ENCODE measurements around the gene RHCG.

Gene RHCG

GRCh38 chr15:89521605-89522004 lies 25.2 kb upstream of the RHCG start:
- Histone ChIP-seq H3K9me3 (replicated peaks in 1 of 2; ENCODE audit: control insufficient read depth in 2 of 2, insufficient read depth in 1 of 2, low read depth in 1 of 2, low read length in 2 of 2) (no peaks in the 10 kb centered on the region), H3K4me3 (ENCODE audit: low read length in 2 of 2) (no peak overlapping the region), H2AFZ (ENCODE audit: low read length) (no peak overlapping the region), H3K23ac (ENCODE audit: low read depth, low read length, poor library complexity) (no peak overlapping the region), H3K27me3 (ENCODE audit: control insufficient read depth in 3 of 3, insufficient read depth in 3 of 3, low read depth in 1 of 3, low read length in 3 of 3) (peaks cover 0 to 24% (median 0%) of the 10 kb centered on the region in 3 experiments), H3K4me1 (ENCODE audit: control insufficient read depth in 2 of 2, insufficient read depth in 1 of 2, low read depth in 1 of 2, low read length in 2 of 2) (no peaks in the 10 kb centered on the region), H3K36me3 (replicated peaks in 1 of 2; ENCODE audit: control insufficient read depth in 2 of 2, insufficient read depth in 2 of 2, low read length in 2 of 2) (no peaks in the 10 kb centered on the region), H3K14ac (ENCODE audit: low read length) (no peak overlapping the region), H3K4ac (ENCODE audit: low read length) (no peak overlapping the region), H2BK15ac (ENCODE audit: low read length) (no peak overlapping the region), H2BK12ac (ENCODE audit: low read length) (no peak overlapping the region), H4K91ac (ENCODE audit: low read depth, low read length, poor library complexity) (no peak overlapping the region), H4K8ac (ENCODE audit: low read depth, low read length) (no peak overlapping the region), H2BK5ac (ENCODE audit: low read length) (no peak overlapping the region), H3K79me1 (ENCODE audit: low read depth, low read length) (no peaks in the 10 kb centered on the region), H3K18ac (ENCODE audit: low read length) (no peak overlapping the region), H2BK120ac (ENCODE audit: low read depth, low read length) (no peak overlapping the region), H3K9ac (ENCODE audit: low read depth, low read length, poor library complexity) (no peak overlapping the region), H3K27ac (replicated peaks; ENCODE audit: low read length) (no peak overlapping the region), H2AK5ac (ENCODE audit: low read depth, low read length) (no peak overlapping the region), H3K4me2 (ENCODE audit: insufficient read depth, low read length, poor library complexity, severe bottlenecking) (no peak overlapping the region)
- no peak for DNase-seq (ENCODE audit: low spot score)
- no CpG with 5 or more reads among the region's 1 CpG for WGBS, 2 donors (ENCODE audit: extremely low coverage in 2 of 2, insufficient read length in 2 of 2, insufficient replicate concordance in 1 of 2)

DNA sequence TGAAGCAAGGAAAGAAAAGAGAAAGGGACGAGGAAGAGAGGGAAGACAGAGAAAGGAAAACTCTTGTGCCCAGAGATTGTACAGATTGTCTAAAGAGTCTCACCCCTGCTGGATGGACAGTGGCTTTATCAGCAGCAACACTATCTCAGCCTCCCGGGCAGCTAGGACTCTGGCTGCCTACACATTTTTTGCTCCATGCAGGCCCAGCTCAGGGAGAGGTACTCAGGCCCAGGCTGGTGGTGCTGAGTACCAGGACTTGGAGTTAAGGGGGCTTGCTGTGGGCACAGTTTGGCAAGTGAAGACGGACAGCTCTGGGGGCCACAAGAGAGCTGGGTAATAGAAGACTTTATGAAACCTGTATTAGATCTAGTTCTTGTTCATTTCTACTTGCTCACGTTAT lies 19.1 kb upstream of the RHCG start:
- H3K36me3 ChIP-seq (replicated peaks in 1 of 2; ENCODE audit: control insufficient read depth in 2 of 2, insufficient read depth in 2 of 2, low read length in 2 of 2), result no peaks in the 10 kb centered on the region
- no peaks in the 10 kb centered on the region for H3K4me1 ChIP-seq (ENCODE audit: control insufficient read depth in 2 of 2, insufficient read depth in 1 of 2, low read depth in 1 of 2, low read length in 2 of 2)
- H3K79me1 ChIP-seq (ENCODE audit: low read depth, low read length), result no peaks in the 10 kb centered on the region
- no peaks in the 10 kb centered on the region for H3K9me3 ChIP-seq (replicated peaks in 1 of 2; ENCODE audit: control insufficient read depth in 2 of 2, insufficient read depth in 1 of 2, low read depth in 1 of 2, low read length in 2 of 2)
- H3K23ac ChIP-seq (ENCODE audit: low read depth, low read length, poor library complexity), result no peak overlapping the region
- no peak overlapping the region for H3K4ac ChIP-seq (ENCODE audit: low read length)
- H4K8ac ChIP-seq (ENCODE audit: low read depth, low read length), result no peak overlapping the region
- no peak overlapping the region for H3K27ac ChIP-seq (replicated peaks; ENCODE audit: low read length)
- H2BK15ac ChIP-seq (ENCODE audit: low read length), result no peak overlapping the region
- H2BK12ac ChIP-seq (ENCODE audit: low read length), result no peak overlapping the region
- H4K91ac ChIP-seq (ENCODE audit: low read depth, low read length, poor library complexity), result no peak overlapping the region
- H2AFZ ChIP-seq (ENCODE audit: low read length), result no peak overlapping the region
- peaks cover 0 to 13% (median 0%) of the 10 kb centered on the region in 3 experiments for H3K27me3 ChIP-seq (ENCODE audit: control insufficient read depth in 3 of 3, insufficient read depth in 3 of 3, low read depth in 1 of 3, low read length in 3 of 3)
- H3K18ac ChIP-seq (ENCODE audit: low read length), result no peak overlapping the region
- H2BK5ac ChIP-seq (ENCODE audit: low read length), result no peak overlapping the region
- H3K14ac ChIP-seq (ENCODE audit: low read length), result no peak overlapping the region
- WGBS, 2 donors (ENCODE audit: extremely low coverage in 2 of 2, insufficient read length in 2 of 2, insufficient replicate concordance in 1 of 2), result no CpG with 5 or more reads among the region's 4 CpGs
- H2BK120ac ChIP-seq (ENCODE audit: low read depth, low read length), result no peak overlapping the region
- no peak overlapping the region for H2AK5ac ChIP-seq (ENCODE audit: low read depth, low read length)
- DNase-seq (ENCODE audit: low spot score), result no peak
- no peak overlapping the region for H3K4me2 ChIP-seq (ENCODE audit: insufficient read depth, low read length, poor library complexity, severe bottlenecking)
- no peak overlapping the region for H3K9ac ChIP-seq (ENCODE audit: low read depth, low read length, poor library complexity)
- no peak overlapping the region for H3K4me3 ChIP-seq (ENCODE audit: low read length in 2 of 2)

DNA sequence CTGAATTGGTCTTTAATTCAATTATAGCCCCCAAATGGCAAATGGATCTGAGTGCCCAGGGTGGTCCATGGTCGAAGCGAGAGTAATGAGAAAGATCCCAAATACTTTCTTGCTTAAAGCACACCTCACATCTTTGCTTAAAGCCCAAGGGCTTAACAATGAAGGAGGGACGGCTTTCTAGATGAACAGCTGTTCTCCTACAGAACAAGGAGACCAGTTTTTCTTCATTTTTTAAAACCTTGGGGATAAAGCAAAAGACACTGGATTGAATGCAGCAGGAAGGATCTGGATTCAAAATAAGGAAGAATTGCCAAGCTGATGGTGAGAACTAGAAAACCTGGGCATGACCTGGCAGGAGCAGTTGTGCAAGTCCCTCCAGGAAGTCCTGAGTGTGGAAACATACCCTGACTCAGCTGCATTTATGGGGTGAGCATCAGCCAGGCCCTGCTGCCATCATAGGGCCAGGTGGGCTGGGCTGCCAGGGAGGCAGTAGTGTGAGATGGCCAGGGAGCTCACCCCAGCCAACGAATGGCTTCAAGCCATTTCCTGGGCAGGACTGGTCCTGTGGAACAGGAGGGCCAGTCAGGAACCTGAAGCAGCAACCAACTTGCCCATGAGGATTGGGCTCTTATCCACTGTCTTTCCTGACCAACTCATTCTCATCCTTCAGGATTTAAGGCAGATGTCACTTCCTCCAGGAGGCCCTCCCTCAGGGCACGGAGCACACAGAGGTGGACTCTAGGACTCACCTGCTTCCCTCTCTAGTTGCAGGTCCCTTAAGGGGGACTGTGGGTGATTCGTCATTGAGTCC lies 18.4 kb upstream of the RHCG start:
- no CpG with 5 or more reads among the region's 6 CpGs for WGBS, 2 donors (ENCODE audit: extremely low coverage in 2 of 2, insufficient read length in 2 of 2, insufficient replicate concordance in 1 of 2)
- Histone ChIP-seq H2AK5ac (ENCODE audit: low read depth, low read length) (no peak overlapping the region), H3K27me3 (ENCODE audit: control insufficient read depth in 3 of 3, insufficient read depth in 3 of 3, low read depth in 1 of 3, low read length in 3 of 3) (peaks cover 0 to 13% (median 0%) of the 10 kb centered on the region in 3 experiments)

GRCh38 chr15:89514186-89514585 lies 17.8 kb upstream of the RHCG start:
- Histone ChIP-seq H3K9ac (ENCODE audit: low read depth, low read length, poor library complexity) (no peak overlapping the region), H3K18ac (ENCODE audit: low read length) (no peak overlapping the region), H2BK15ac (ENCODE audit: low read length) (no peak overlapping the region)

More for the DNA sequence above, 18.4 kb upstream of the RHCG start:
- Histone ChIP-seq H3K14ac (ENCODE audit: low read length) (no peak overlapping the region), H4K8ac (ENCODE audit: low read depth, low read length) (no peak overlapping the region), H3K4me1 (ENCODE audit: control insufficient read depth in 2 of 2, insufficient read depth in 1 of 2, low read depth in 1 of 2, low read length in 2 of 2) (no peaks in the 10 kb centered on the region), H2AFZ (ENCODE audit: low read length) (no peak overlapping the region), H2BK15ac (ENCODE audit: low read length) (no peak overlapping the region), H3K79me1 (ENCODE audit: low read depth, low read length) (no peaks in the 10 kb centered on the region), H4K91ac (ENCODE audit: low read depth, low read length, poor library complexity) (no peak overlapping the region), H2BK12ac (ENCODE audit: low read length) (no peak overlapping the region), H3K4me2 (ENCODE audit: insufficient read depth, low read length, poor library complexity, severe bottlenecking) (no peak overlapping the region), H2BK5ac (ENCODE audit: low read length) (no peak overlapping the region), H3K18ac (ENCODE audit: low read length) (no peak overlapping the region), H3K23ac (ENCODE audit: low read depth, low read length, poor library complexity) (no peak overlapping the region), H2BK120ac (ENCODE audit: low read depth, low read length) (no peak overlapping the region), H3K36me3 (replicated peaks in 1 of 2; ENCODE audit: control insufficient read depth in 2 of 2, insufficient read depth in 2 of 2, low read length in 2 of 2) (no peaks in the 10 kb centered on the region), H3K9me3 (replicated peaks in 1 of 2; ENCODE audit: control insufficient read depth in 2 of 2, insufficient read depth in 1 of 2, low read depth in 1 of 2, low read length in 2 of 2) (no peaks in the 10 kb centered on the region), H3K9ac (ENCODE audit: low read depth, low read length, poor library complexity) (no peak overlapping the region), H3K4me3 (ENCODE audit: low read length in 2 of 2) (no peak overlapping the region), H3K27ac (replicated peaks; ENCODE audit: low read length) (no peak overlapping the region), H3K4ac (ENCODE audit: low read length) (no peak overlapping the region)
- DNase-seq (ENCODE audit: low spot score), result no peak

More at GRCh38 chr15:89514186-89514585, 17.8 kb upstream of the RHCG start:
- H2AK5ac ChIP-seq (ENCODE audit: low read depth, low read length), result no peak overlapping the region
- DNase-seq (ENCODE audit: low spot score), result no peak
- no peaks in the 10 kb centered on the region for H3K79me1 ChIP-seq (ENCODE audit: low read depth, low read length)
- no CpG with 5 or more reads among the region's 7 CpGs for WGBS, 2 donors (ENCODE audit: extremely low coverage in 2 of 2, insufficient read length in 2 of 2, insufficient replicate concordance in 1 of 2)
- H4K91ac ChIP-seq (ENCODE audit: low read depth, low read length, poor library complexity), result no peak overlapping the region
- no peaks in the 10 kb centered on the region for H3K36me3 ChIP-seq (replicated peaks in 1 of 2; ENCODE audit: control insufficient read depth in 2 of 2, insufficient read depth in 2 of 2, low read length in 2 of 2)
- H4K8ac ChIP-seq (ENCODE audit: low read depth, low read length), result no peak overlapping the region
- no peak overlapping the region for H2BK120ac ChIP-seq (ENCODE audit: low read depth, low read length)
- H3K27me3 ChIP-seq (ENCODE audit: control insufficient read depth in 3 of 3, insufficient read depth in 3 of 3, low read depth in 1 of 3, low read length in 3 of 3), result peaks cover 0 to 13% (median 0%) of the 10 kb centered on the region in 3 experiments
- H3K14ac ChIP-seq (ENCODE audit: low read length), result no peak overlapping the region
- H3K4me1 ChIP-seq (ENCODE audit: control insufficient read depth in 2 of 2, insufficient read depth in 1 of 2, low read depth in 1 of 2, low read length in 2 of 2), result no peaks in the 10 kb centered on the region
- H3K4me3 ChIP-seq (ENCODE audit: low read length in 2 of 2), result no peak overlapping the region
- H2BK5ac ChIP-seq (ENCODE audit: low read length), result no peak overlapping the region
- H3K4me2 ChIP-seq (ENCODE audit: insufficient read depth, low read length, poor library complexity, severe bottlenecking), result no peak overlapping the region
- no peak overlapping the region for H3K23ac ChIP-seq (ENCODE audit: low read depth, low read length, poor library complexity)
- no peaks in the 10 kb centered on the region for H3K9me3 ChIP-seq (replicated peaks in 1 of 2; ENCODE audit: control insufficient read depth in 2 of 2, insufficient read depth in 1 of 2, low read depth in 1 of 2, low read length in 2 of 2)
- no peak overlapping the region for H2AFZ ChIP-seq (ENCODE audit: low read length)
- H2BK12ac ChIP-seq (ENCODE audit: low read length), result no peak overlapping the region
- H3K27ac ChIP-seq (replicated peaks; ENCODE audit: low read length), result no peak overlapping the region
- H3K4ac ChIP-seq (ENCODE audit: low read length), result no peak overlapping the region
